Gastrocnemius medialis (tissue), 4 donors: ENCODE data around the gene SLC35E1. TPM values are rescaled to one million over a fixed set of nuclear protein-coding genes. Genes with fewer than 3 reads are reported as not detected.

Source experiments
- ATAC-seq, 2 donors: fragments of 150-250 bp; one replicate each; pipeline ENCODE4 v1.9.1; 2016
- DNase-seq, 2 donors: peaks; one replicate each; pipeline ENCODE4 v3.0.0-alpha.2; 2019
- H3K27ac ChIP-seq, 4 donors: fragments of 200-600 bp; sonication (generic); 1 replicate in 1 of 4; 2 replicates in 3 of 4; pipeline ENCODE4 v1.5.1; 2016 to 2018; ENCODE audit warnings: mild to moderate bottlenecking in 2 of 4, moderate library complexity in 1 of 4
- H3K27me3 ChIP-seq, 3 donors: fragments of 200-600 bp; sonication (generic) in 2 of 3; 1 replicate in 1 of 3; 2 replicates in 2 of 3; pipeline versions ENCODE4 v1.5.1 to v1.6.0; 2016 to 2019; ENCODE audit warnings: mild to moderate bottlenecking in 1 of 3, moderate library complexity in 1 of 3
- H3K36me3 ChIP-seq, 2 donors: fragments of 200-600 bp; sonication (generic) in 1 of 2; one replicate each; pipeline ENCODE4 v1.5.1; 2017 to 2018
- H3K4me1 ChIP-seq, 2 donors: fragments of 200-600 bp; sonication (generic) in 1 of 2; one replicate each; pipeline ENCODE4 v1.5.1; 2016 to 2017; ENCODE audit warnings: mild to moderate bottlenecking in 2 of 2
- H3K4me3 ChIP-seq, 4 donors: fragments of 200-600 bp; sonication (generic) in 3 of 4; 1 replicate in 1 of 4; 2 replicates in 3 of 4; pipeline ENCODE4 v1.5.1; 2016 to 2019; ENCODE audit warnings: mild to moderate bottlenecking in 2 of 4
- H3K9me3 ChIP-seq, 3 donors: fragments of 200-600 bp; sonication (generic) in 2 of 3; 1 replicate in 1 of 3; 2 replicates in 2 of 3; pipeline ENCODE4 v1.5.1; 2016 to 2019
- POLR2A ChIP-seq, 2 donors: fragments of 450-650 bp; IDR thresholded peaks; one replicate each; pipeline ENCODE4 v1.6.1; 2017; ENCODE audit warnings: antibody characterized with exemption in 2 of 2, mild to moderate bottlenecking in 2 of 2, moderate library complexity in 2 of 2
- in situ Hi-C, 4 donors: fragments of 200-750 bp; cut with MboI; loops; one replicate each; pipeline versions ENCODE4 v1.15.0 to v1.8.0; 2017; ENCODE audit warnings: low sequenced_read_pairs in 4 of 4
- intact Hi-C: fragments of 100-400 bp; cut with DNase I; formaldehyde crosslinking; loops from one replicate; pipeline ENCODE4 v1.15.1; 2023; ENCODE audit warnings: low total_unique reads
- total RNA-seq, 4 donors: library from RNA; depleted of rRNA; stranded (reverse); fragments of >200 nt; gene quantifications; one replicate each; pipeline versions ENCODE4 v1.1.0 to v1.2.3, GENCODE V29; 2016
- TF ChIP-seq, protein P1 (sequence below), 5 experiments: fragments of 450-650 bp in 3 of 5; fragments of 200-600 bp in 2 of 5; sonication (generic) in 2 of 5; IDR thresholded peaks in 4 of 5; conservative IDR thresholded peaks in 1 of 5; 1 replicate in 4 of 5; 2 replicates in 1 of 5; pipeline ENCODE4 v1.5.1; 2016 to 2019; ENCODE audit warnings: antibody characterized with exemption in 5 of 5, mild to moderate bottlenecking in 3 of 5, moderate library complexity in 3 of 5

SLC35E1 gene
- total RNA-seq, 4 donors from 2014 or later, result 24.1 to 60.3 (median 40.1) TPM

DNA sequence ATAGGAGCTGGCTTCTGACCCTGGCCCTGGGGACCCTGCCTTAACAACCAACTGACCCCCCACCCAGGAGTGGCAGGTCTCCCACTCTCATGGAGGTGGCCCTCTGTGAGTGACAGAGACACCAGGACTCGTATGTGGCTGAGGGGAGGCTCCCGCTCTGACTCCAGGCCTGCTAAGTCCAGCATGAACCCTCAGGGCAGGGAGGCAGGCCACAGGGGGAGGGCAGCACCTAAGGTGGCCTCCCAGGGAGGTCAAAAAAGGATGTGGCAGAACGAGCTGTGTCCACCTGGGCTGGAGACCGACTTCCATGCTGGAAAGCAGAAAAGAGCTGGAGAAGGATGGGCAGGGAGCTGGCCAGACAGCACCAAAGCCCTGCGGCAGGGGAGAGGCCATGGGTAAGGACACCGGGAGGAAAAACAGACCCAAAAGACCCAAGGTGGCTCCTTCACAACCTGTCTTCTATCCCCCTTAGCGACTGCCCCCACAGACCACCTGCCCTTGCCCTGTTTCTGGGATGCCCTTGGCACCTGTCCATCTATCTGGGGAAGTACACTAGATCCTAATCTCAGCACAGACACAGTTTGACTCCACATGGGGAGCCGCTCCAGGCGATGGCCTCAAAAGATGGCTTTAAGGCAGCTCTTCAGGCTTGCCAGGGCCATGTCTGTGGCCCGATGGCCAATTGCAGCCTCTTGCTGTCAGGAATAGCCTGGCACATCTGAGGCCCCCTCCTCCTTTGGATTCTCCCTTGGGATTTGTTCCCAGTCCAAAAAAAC, 10.5 kb upstream of the SLC35E1 start:
- in situ Hi-C loops, result no loop called here
- TF ChIP-seq POLR2A (IDR thresholded peaks at IDR 0.05), result no peak
- TF ChIP-seq, protein P1, sequence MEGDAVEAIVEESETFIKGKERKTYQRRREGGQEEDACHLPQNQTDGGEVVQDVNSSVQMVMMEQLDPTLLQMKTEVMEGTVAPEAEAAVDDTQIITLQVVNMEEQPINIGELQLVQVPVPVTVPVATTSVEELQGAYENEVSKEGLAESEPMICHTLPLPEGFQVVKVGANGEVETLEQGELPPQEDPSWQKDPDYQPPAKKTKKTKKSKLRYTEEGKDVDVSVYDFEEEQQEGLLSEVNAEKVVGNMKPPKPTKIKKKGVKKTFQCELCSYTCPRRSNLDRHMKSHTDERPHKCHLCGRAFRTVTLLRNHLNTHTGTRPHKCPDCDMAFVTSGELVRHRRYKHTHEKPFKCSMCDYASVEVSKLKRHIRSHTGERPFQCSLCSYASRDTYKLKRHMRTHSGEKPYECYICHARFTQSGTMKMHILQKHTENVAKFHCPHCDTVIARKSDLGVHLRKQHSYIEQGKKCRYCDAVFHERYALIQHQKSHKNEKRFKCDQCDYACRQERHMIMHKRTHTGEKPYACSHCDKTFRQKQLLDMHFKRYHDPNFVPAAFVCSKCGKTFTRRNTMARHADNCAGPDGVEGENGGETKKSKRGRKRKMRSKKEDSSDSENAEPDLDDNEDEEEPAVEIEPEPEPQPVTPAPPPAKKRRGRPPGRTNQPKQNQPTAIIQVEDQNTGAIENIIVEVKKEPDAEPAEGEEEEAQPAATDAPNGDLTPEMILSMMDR (IDR thresholded peaks at IDR 0.05 in 4 of 5, conservative IDR thresholded peaks at IDR 0.05 in 1 of 5), result no peak
- H3K9me3 ChIP-seq, result no peaks in the 10 kb centered on the region
- no peaks in the 10 kb centered on the region for H3K27me3 ChIP-seq
- intact Hi-C loops, result loop anchor here (5.0 kb wide), 2 partner anchors 125 to 140 kb away; no protein-coding TSS in a partner anchor
- H3K27ac ChIP-seq, result peak overlapping the region; percentile 94 to 97 (median 95)
- H3K4me3 ChIP-seq, result no peak overlapping the region
- no peaks in the 10 kb centered on the region for H3K36me3 ChIP-seq
- DNase-seq (no peak), ATAC-seq (no peak)
- peaks cover 81 to 83% of the 10 kb centered on the region in 2 donors for H3K4me1 ChIP-seq

DNA sequence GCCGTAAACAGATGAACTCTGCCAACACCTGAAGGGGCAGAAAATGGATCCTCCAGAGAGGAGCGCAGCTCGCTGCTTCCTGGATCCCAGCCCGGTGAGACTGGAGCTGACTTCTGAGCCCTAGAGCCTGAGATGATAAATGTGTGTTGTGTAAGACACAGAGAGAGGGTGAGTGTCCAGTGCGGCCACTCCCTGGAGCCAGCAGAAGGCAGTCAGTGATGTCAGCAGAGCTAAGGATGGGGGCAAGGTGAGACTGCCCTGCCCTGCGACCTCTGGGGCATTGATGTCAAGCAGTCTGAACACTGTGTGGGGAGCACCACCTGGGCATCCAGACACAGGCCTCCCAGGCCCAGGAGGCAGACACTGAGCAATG, 9.7 kb upstream of the SLC35E1 start:
- Histone ChIP-seq H3K27ac (peak overlapping the region; percentile 94 to 97 (median 95)), H3K36me3 (peaks cover 0 to 2% of the 10 kb centered on the region in 2 donors), H3K4me1 (peaks cover 74 to 80% of the 10 kb centered on the region in 2 donors), H3K4me3 (peak overlapping the region in 1 of 4 donors; percentile 2), H3K27me3 (no peaks in the 10 kb centered on the region), H3K9me3 (no peaks in the 10 kb centered on the region)
- peak; percentile 58 to 64 for ATAC-seq
- in situ Hi-C loops, result no loop called here
- intact Hi-C loops, result loop anchor here (5.0 kb wide), 2 partner anchors 125 to 140 kb away; no protein-coding TSS in a partner anchor
- DNase-seq, result peak; percentile 55 to 83
- TF ChIP-seq POLR2A (IDR thresholded peaks at IDR 0.05), result no peak
- TF ChIP-seq, protein P1 (IDR thresholded peaks at IDR 0.05 in 4 of 5, conservative IDR thresholded peaks at IDR 0.05 in 1 of 5), result no peak

- in situ Hi-C loops (no loop called here), intact Hi-C loops (loop anchor here (5.0 kb wide), 2 partner anchors 124 to 139 kb away; no protein-coding TSS in a partner anchor)
- H3K4me1 ChIP-seq, result peaks cover 71 to 79% of the 10 kb centered on the region in 2 donors
- no peaks in the 10 kb centered on the region for H3K9me3 ChIP-seq
- TF ChIP-seq, protein P1 (IDR thresholded peaks at IDR 0.05 in 4 of 5, conservative IDR thresholded peaks at IDR 0.05 in 1 of 5), result peak in 1 of 5 experiments; percentile 24
- peak; percentile 56 to 68 for TF ChIP-seq POLR2A (IDR thresholded peaks at IDR 0.05)
- H3K4me3 ChIP-seq, result peak overlapping the region in 1 of 4 donors; percentile 2
- H3K36me3 ChIP-seq, result peaks cover 0 to 8% of the 10 kb centered on the region in 2 donors
- ATAC-seq (peak; percentile 71 to 74), DNase-seq (peak; percentile 83 to 95)
- no peaks in the 10 kb centered on the region for H3K27me3 ChIP-seq
- peak overlapping the region; percentile 94 to 97 (median 95) for H3K27ac ChIP-seq
Observed at GRCh38 chr19:16581145-16581970, 9.1 kb upstream of the SLC35E1 start.

- H3K4me1 ChIP-seq, result peaks cover 70 to 81% of the 10 kb centered on the region in 2 donors
Observed at GRCh38 chr19:16579381-16579780, 7.2 kb upstream of the SLC35E1 start.

More at GRCh38 chr19:16579381-16579780, 7.2 kb upstream of the SLC35E1 start:
- no peaks in the 10 kb centered on the region for H3K9me3 ChIP-seq
- ATAC-seq (no peak), DNase-seq (no peak)
- in situ Hi-C loops, result no loop called here
- H3K27ac ChIP-seq, result peak overlapping the region; percentile 94 to 97 (median 95)
- no peaks in the 10 kb centered on the region for H3K27me3 ChIP-seq
- no peak overlapping the region for H3K4me3 ChIP-seq
- no peak for TF ChIP-seq POLR2A (IDR thresholded peaks at IDR 0.05)
- TF ChIP-seq, protein P1 (IDR thresholded peaks at IDR 0.05 in 4 of 5, conservative IDR thresholded peaks at IDR 0.05 in 1 of 5), result no peak
- intact Hi-C loops, result no loop called here
- H3K36me3 ChIP-seq, result peaks cover 0 to 17% of the 10 kb centered on the region in 2 donors
